GM20431 (cell line): Measurements from ENCODE around the gene AHCYL1.

Experiments used
- in situ Hi-C: fragments of 300-500 bp; cut with MseI, MboI; formaldehyde crosslinking; loops from one replicate; pipeline ENCODE4 v1.15.0; 2020; ENCODE audit warnings: low sequenced_read_pairs; ENCODE audit not compliant: unreplicated experiment

The AHCYL1 gene

DNA sequence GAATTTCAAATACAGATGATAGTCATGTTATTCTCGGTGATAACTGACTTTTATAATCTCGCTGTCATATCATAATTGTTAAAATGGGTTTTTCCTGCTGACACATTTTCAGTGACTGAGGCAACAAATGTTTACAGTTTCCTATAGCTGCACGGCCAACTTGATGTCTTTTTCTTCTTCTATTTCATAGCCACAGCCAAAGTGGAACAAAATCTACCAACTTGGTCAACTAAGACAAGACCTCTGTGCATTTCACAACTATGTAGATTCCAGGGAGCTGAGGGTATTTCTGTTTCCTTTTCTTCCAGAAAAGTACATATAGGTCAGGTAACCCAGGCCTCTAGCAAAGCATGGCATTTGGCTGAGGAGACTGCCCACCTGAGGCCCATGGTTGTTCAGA lies 10.4 kb upstream of the AHCYL1 start:
- in situ Hi-C loops, result no loop called here

DNA sequence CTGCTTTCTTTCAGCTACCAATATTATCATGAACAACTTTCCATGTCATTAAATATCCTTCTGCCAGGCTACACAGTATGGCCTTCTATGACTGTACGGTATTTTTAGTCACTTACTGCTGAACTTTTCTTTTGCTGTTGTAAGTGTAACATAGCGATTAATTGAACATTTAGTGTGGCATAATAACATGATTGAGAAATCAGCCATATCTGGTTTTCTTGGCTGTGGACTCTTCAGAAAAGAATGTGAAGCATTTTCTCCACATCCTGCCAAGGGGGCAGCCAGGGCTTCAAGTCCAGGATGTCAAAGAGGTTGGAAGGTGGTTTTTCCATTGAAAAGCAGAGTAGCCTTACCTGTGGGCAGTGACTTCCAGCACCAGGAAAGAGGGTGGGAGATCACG lies 8.8 kb upstream of the AHCYL1 start:
- in situ Hi-C loops, result loop anchor here (25.0 kb wide), 1 partner anchor 338 kb away; no protein-coding TSS in a partner anchor

DNA sequence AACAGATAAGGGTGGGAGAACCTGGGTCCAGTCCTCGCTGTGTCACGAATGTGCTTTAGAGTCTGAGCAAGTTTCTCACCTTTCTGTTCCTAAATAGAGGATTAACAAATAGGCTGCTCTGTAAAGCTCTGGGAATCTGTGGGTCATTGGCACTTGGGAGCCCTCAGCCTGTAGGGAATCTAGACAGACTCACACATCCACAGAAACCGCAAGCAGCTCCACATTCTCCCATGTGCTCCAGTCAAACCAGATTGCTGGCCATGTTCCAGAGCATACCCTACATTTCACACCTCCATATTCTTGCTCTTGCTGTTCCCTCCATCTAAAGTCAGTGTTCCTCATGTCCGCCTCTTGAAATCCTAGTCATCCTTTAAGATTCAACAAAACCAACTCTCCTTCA lies 7.8 kb upstream of the AHCYL1 start:
- in situ Hi-C loops, result loop anchor here (25.0 kb wide), 1 partner anchor 339 kb away; no protein-coding TSS in a partner anchor

DNA sequence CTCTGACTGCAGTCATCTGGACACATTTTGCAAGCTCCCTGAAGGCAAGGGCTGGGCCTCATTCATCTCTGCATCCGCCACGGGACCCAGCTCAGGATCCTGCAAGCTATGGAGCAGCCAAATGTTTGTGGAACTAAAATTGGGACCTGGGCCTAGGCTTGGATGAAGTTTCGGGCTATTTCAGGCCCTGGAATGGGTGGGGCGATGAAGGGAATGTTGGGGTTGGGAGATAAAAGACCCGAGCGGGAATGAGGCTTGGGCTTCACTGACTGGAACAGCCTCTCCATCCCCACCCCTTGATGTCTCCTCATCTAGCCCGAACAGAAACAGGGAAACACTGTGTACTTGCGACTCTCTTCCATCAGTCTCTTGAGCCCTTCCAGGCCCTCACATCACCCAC lies 7.3 kb upstream of the AHCYL1 start:
- in situ Hi-C loops, result loop anchor here (25.0 kb wide), 1 partner anchor 340 kb away; no protein-coding TSS in a partner anchor

DNA sequence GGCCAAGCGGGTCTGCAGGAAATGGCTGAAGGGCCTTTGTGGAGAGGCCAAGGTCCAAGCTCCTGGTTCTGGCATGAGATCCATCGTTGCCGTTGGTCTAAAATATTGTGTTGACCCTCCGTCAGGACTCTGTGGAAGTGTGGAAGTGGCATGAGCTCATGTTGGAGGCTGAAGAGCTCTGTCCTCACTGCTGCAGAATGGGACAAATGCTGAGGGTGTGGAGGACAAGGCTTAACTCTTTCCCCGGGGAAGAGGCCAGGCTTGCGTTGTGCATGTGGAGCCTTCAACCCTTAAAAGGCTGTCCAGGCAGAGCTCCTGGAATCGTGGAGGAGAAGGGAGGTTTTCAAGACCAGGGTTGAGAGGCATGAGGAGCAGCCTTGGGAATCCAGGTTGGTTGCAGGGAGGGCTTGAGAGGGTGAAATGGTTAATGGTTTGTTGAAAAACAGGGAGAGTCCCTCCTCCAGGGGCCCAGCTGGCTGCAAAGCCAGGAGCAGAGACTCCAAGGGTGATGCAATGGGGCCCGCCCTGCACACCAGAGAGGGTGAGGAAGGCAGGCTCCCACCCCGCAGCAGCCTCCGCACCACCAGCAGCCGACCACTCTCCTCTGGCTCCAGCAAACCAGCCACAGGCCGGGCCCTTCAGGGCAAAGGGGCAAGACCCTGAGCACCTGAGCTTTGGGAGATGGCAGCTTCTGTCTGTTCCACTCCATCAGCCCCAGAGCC lies 6.7 kb upstream of the AHCYL1 start:
- in situ Hi-C loops, result loop anchor here (25.0 kb wide), 1 partner anchor 341 kb away; no protein-coding TSS in a partner anchor

DNA sequence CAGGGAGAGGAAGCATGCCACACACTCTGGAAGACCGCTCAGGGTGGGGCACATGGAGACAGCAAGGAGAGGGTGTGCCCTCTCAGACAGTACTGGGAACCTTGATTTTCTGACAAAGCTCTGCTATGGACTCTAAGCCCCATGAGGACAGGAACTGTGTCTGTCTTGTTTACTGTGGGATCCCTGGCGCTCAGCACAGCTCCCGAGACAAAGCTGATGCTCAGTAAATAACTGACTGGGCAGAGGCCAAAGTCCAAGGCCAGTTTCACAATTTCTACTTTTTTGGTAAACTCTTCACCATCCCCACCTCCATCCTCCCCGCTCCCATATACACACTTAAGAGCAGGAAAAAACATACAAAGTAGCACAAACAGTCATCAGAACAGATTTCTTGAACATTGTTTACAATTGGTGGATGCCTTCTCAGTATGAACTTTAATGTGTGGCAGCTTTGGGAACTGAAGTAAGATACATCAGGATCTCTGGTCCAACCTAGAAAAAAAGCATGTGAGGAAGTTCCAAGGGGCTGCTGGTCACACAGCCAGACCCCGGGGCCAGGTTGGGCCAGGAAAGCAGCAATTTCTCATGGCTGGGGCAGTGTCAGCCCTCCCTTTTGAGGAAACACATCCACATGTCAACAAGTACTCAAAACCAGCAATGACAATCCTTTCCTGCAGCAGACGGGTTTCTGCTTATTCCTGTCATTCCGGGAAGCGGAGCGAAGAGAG lies 5.6 kb upstream of the AHCYL1 start:
- in situ Hi-C loops, result loop anchor here (25.0 kb wide), 1 partner anchor 342 kb away; no protein-coding TSS in a partner anchor

DNA sequence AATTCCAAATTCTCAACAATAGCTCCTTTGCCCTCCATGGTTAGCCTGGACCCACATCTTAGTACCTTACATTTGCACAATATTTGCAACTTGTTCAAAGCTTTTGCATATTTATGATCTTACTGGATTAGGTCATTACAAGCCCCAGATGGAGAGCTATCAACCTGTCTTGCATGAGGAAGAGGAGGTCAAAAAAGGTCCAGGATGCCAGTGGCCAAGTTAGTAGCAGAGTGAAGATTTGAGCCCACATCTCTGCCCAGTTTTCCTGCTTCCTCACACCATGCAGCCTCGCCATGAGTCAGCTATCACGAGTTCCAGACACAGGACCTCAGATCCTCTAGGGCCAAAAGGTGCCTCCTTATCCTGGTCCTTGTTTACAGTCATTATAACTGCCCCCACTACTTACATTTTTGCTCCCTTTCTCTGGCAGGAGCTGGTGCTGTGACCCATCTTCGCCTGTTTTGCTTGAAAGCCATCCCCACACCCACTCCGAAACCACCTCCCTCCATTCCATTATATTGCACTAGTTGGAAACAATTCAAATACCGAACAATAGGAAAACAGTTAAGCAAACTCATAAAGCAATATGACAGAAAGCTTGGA lies 5.0 kb upstream of the AHCYL1 start:
- in situ Hi-C loops, result loop anchor here (10.0 to 25.0 kb wide), 2 partner anchors 205 to 342 kb away; no protein-coding TSS in a partner anchor

DNA sequence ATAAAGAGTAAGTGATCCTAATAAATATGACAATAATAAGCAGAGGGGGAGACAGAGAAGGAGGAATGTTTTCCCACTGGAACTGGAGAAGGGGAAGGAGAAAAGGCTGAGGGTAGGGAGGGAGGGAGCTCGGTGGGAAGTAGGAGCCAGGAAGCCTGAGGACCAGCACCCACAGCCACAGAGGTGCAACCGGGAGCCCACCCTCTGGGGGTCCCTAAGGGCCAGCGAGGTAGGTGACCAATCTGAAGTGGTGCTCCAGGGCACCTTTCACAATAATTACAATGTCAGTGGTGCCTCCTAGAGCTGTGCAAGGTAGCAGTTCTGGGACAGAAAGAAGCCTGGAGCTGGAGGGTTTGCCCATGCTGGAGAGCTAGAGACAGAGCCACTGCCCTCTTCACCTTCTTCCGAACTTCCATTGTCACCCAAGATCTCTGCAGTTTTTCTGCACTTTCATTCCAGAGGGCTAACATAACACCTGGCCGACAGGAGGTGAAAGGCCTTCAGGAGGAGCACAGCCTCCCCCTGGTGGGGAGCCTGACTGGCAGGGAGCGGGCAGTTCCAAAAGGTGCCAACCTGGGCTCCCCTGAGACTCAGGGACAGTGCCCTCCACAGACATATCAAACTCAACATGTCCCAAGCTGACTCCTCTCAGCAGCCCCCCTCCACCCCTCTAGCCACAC lies 4.1 kb upstream of the AHCYL1 start:
- in situ Hi-C loops, result loop anchor here (10.0 to 25.0 kb wide), 2 partner anchors 206 to 343 kb away; no protein-coding TSS in a partner anchor

DNA sequence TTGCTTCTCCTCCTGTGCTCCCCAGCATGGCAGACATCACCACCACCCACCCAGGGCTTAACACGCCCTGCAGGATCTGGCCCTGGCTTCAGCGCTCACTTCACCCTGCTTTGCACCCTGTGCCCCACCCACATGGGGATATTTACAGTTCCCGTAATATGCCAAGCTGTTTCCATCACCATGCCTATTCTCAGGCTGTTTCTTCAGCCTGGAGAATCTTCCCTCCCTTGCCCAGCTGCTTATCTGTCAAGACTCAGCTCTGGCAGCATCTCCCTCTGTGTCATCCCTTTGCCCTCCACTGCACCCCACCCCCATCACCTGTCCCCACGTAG lies 3.6 kb upstream of the AHCYL1 start:
- in situ Hi-C loops, result loop anchor here (10.0 to 25.0 kb wide), 2 partner anchors 206 to 344 kb away; no protein-coding TSS in a partner anchor

DNA sequence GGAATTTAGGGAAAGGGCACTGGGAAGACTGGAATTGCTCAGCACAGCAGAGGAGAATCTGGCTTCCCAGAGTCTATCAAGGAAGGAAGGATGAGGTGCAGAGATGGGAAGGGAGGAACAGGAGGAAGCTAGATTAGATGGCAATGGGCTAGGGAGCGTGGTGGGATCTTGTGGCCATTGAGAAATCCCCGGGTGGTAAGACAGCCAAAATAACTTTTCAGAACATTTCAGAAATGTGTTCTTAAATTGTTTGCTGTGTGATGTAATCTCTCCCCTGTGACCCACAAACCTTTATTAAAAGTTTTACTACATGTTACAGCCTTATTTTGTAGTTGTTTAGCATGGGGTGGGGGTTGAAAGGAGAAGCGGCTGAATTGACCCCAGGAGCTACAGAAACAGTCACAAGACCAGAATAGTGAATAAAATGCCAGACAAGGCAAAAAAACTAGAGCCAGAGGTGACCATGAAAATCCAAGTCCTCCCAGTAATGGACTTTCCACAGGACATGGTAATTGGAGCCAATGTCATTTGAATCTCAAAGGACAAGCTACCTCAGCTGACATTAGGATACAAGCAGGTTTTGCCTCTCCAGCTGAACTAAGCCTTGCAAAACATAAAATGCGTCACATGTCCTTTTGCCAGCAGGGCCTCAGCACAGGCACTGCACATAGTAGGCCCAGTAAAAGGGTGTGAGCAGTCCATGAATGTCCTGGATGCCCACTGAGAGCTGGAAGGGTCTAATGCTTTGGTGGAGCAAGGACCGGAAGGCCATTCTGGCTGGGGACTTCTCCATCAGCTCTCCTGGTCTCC lies 980 bp upstream of the AHCYL1 start:
- in situ Hi-C loops, result loop anchor here (10.0 to 25.0 kb wide), 2 partner anchors 209 to 346 kb away; no protein-coding TSS in a partner anchor

DNA sequence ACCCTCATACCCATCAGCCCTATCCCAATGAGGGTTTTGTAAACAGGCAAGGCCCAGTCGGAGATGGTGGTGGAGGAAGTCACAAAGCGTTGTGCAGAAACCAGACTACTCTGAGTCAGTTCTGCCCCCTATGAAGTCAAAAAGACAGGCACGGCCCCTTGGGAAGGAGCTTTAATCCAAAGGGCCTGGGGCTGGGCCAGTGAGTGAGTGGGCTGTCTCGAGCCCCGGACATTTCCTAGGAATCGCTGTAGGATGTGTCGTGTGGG lies 442 bp upstream of the AHCYL1 start:
- in situ Hi-C loops, result loop anchor here (10.0 to 25.0 kb wide), 2 partner anchors 209 to 347 kb away; no protein-coding TSS in a partner anchor

DNA sequence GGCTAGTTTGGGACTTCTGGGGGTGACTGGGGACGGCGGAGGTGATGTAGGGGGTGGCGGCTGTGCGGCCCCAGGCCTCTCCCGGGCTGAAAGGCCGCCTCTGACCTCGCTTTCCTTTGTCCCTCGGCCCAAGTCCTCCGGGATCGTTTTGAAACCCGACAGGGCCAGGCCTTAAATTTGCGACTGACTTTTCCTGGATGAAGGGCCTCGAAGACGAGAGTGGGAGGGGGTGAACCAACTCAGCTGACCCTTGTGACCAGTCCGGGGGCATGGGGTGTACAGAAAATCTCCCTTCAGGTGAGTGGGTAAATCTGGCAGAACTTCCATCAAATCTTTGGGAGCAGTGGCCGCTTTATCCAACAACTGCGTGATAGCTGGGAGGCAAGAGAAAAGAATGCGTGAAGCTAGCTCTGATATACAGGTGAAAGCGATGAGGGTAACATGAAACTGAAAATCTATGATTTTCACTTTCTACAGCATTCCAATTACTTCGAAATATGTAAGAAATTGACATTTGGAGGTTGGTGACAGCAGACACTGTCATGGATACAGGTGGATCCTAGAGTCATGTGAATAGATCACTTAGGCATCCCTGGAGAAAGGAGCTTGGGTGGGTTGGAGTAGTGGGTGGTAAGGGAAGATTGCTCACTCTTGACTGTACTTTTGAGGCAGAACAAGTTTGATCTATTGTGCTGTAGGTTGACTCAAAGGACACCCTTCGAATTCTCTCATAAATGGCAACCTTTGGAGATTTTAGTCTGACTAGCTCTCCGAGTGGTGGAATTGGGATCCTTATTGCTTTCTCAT lies 885 bp downstream of the AHCYL1 start:
- in situ Hi-C loops, result loop anchor here (10.0 to 25.0 kb wide), 2 partner anchors 211 to 348 kb away; no protein-coding TSS in a partner anchor

DNA sequence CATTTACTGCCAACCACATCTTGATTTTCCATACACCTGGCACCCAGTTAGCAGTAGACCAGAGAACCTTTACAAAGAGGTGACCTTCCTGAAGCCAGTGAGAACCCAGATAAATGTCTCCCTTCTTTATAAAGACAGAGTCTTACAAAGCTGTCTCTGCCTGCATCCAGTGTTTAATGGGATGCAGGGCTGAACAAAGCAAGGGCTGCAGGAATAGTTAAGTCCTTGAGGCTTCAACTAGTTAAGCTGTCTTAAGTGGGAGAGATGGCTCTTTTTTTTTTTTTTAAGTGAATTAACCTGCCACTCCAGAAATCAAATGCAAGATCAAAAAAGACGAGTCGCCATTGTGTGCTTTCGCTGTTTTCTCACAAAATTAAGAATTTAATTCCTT lies 1.5 kb downstream of the AHCYL1 start:
- in situ Hi-C loops, result loop anchor here (10.0 to 25.0 kb wide), 2 partner anchors 211 to 349 kb away; no protein-coding TSS in a partner anchor

DNA sequence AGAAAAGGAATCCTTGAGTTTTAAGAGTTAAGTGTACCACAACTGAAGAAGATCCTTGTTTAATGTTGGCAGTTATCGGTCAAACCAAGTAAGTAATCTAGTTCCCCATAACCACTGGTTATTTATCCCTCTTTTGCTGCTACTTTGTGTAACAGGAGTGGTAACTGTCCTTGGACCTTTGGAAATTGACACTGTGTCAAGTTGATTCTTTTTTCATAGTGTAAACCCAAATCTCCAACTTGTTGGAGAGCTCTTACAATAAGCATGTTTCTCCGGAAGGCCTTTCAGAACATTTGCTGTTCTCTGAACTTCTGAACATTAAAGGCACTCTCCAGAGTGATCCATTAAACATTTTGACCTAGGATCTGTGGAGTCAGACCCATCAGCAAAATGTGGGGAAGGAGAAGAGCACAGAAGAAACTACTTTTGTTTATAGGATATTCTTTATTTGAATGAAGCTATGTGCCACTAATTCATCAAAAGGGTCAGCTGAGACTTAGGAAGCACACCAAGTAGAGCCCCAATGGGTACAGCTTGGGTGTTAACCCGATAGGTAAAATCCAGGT lies 3.9 kb downstream of the AHCYL1 start:
- in situ Hi-C loops, result loop anchor here (10.0 to 25.0 kb wide), 2 partner anchors 214 to 351 kb away; no protein-coding TSS in a partner anchor

DNA sequence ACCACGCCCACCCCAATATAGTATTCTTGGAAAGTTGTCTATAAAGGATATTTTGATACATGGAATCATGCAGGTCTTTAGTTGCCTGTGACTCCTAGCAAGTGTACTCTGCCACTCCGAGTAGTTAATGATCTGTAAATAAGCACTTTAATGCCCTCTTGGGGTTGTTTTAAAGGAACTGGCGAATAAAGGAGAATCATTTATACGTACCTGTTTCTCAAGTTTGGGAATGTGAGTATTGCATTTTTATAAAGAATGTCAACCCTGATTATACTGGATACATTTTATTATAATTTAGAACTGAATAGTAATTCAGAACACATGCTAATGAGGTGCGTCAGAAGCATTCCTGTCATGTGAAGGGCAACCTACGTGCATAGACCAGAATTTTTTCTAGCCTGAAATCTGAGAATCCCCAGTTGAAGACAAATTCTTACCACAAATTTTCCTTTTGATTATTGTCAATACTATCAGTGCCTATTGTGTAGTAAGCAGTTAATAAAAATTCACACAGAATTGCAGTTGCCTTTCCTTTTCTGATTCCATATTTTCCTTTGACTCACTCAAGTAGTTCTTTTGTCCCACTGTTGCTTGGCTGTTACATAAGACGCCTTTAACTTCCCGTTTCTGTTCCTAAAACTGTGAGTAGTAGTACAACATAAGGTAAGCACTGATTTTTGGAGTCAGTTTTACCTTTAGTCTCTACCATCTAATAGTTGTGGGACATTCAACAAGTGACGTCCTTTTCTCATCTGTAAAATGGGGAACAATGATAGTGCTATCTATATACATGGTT lies 5.1 kb downstream of the AHCYL1 start:
- in situ Hi-C loops, result loop anchor here (10.0 to 25.0 kb wide), 2 partner anchors 215 to 352 kb away; no protein-coding TSS in a partner anchor

DNA sequence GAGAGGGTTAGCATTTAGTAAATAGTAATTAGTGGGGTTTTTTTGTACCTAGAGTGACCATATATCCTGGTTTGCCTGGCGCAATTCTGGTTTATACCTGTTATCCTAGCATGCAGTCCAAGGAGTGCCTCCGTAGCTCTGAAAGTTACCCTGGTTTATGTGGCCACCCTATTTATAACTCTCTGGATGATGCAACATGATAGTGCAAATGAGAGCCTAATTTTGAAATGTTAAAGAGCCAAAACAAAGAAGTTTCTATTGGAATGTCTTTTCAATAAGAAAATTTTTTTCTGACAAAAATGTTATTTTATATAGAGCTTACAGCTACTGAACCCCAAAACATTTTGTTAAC lies 5.7 kb downstream of the AHCYL1 start:
- in situ Hi-C loops, result loop anchor here (25.0 kb wide), 1 partner anchor 353 kb away; no protein-coding TSS in a partner anchor

DNA sequence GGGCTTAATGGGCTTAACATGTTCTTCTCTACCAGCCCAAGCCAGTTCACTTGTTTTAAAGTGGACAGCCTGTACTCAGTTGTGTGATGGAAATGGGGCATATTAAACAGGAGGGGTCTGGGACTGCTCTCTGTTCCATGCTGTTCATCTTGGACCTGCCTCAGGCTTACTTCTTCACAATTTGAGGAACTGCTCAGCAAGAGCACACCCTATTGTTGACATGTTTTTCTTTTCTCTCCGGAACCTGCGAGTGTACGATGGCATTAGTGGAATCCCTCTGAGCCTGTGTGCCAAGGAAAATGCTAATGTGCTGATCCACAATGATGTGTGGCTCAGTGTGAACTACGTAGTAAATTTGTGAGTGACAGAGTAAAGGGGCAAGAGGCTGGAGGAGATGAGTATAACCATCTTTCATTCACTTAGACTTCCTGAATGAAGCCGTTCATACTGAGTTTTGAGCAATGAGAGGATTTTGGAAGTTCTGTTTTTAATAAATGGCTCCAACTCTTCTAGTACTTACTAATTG lies 6.9 kb downstream of the AHCYL1 start:
- in situ Hi-C loops, result loop anchor here (25.0 kb wide), 1 partner anchor 354 kb away; no protein-coding TSS in a partner anchor
